ENCODE results near the gene NLRP4.

NLRP4 gene, protein sequence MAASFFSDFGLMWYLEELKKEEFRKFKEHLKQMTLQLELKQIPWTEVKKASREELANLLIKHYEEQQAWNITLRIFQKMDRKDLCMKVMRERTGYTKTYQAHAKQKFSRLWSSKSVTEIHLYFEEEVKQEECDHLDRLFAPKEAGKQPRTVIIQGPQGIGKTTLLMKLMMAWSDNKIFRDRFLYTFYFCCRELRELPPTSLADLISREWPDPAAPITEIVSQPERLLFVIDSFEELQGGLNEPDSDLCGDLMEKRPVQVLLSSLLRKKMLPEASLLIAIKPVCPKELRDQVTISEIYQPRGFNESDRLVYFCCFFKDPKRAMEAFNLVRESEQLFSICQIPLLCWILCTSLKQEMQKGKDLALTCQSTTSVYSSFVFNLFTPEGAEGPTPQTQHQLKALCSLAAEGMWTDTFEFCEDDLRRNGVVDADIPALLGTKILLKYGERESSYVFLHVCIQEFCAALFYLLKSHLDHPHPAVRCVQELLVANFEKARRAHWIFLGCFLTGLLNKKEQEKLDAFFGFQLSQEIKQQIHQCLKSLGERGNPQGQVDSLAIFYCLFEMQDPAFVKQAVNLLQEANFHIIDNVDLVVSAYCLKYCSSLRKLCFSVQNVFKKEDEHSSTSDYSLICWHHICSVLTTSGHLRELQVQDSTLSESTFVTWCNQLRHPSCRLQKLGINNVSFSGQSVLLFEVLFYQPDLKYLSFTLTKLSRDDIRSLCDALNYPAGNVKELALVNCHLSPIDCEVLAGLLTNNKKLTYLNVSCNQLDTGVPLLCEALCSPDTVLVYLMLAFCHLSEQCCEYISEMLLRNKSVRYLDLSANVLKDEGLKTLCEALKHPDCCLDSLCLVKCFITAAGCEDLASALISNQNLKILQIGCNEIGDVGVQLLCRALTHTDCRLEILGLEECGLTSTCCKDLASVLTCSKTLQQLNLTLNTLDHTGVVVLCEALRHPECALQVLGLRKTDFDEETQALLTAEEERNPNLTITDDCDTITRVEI

DNA sequence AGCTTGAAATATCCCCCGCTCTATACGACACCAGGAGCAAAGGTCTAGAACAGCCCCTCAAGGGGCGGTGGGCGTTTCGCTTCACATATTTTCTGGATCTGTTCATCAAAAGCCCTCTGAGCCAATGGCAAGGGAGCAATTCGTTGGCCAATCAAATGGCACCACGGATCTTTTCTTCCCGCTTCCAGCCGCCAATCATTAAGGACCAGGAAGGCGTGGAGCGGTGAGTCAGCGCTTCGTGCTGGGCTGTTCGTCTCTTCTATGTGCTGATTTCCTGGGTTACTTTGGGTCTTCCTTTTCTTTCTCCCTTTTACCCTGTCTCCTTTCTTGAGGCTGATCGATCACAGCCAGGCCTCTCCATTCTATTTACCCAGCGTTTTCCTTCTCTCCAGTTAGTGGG lies at the start of gene NLRP4:
NLRP4 (plus strand) TSS at position 201 of the 400 bp plus-strand sequence. CDS start 15,541 bp downstream, outside the sequence.
- no peak for DNase-seq

DNA sequence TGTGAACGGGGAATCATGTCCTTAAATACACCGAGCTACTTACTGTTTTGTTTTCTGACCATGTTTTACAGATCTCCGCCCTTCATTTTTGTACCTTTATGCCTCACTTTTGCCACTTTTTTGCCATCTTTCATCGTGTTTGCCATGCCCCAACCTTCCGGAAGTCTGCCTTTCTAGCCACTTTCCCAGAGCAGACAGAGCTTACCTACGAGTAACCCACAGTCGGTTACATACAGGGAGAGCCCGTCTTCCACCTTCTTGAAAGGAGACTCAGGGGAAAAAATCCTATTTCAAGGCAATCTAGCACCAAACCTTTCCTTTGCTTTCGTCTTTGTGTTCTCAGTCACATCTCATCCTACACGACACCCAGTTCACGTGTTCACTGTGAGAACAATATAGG lies 41.3 kb upstream of the NLRP4 start:
- no peak for DNase-seq

DNA sequence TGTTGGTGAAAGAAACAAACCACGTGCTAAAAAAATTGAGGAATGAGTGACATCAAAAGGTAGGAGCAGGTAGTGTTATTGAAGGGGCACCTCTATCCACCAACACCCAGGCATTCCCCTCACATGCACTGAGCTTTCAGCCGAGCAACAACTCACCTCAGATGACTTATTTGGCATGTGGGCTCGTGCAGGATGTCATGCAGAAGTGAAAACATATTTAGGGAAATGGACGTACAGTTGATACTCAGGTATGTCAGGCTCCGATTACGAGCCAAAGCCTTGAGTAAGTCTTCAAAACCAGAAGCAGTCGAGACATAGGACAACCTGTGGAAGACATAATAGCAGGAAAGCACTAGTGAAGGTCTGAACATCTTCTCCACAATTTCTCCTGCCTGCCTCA lies 34.9 kb upstream of the NLRP4 start:
- DNase-seq: no peak

DNA sequence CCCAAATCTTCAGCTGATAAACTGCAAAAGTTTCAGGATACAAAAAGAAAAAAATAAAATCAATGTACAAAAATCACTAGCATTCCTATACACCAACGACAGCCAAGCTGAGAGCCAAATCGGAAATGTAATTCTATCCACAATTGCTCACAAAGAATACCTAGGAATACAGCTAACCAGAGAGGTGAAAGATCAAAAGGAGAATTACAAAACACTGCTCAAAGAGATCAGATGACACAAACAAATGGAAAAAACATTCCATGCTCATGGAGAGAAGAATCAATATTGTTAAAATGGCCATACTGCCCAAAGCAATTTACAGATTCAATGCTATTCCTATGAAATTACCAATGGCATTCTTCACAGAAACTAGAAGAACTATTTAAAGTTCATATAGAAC lies 34.1 kb upstream of the NLRP4 start:
- no peak for DNase-seq

DNA sequence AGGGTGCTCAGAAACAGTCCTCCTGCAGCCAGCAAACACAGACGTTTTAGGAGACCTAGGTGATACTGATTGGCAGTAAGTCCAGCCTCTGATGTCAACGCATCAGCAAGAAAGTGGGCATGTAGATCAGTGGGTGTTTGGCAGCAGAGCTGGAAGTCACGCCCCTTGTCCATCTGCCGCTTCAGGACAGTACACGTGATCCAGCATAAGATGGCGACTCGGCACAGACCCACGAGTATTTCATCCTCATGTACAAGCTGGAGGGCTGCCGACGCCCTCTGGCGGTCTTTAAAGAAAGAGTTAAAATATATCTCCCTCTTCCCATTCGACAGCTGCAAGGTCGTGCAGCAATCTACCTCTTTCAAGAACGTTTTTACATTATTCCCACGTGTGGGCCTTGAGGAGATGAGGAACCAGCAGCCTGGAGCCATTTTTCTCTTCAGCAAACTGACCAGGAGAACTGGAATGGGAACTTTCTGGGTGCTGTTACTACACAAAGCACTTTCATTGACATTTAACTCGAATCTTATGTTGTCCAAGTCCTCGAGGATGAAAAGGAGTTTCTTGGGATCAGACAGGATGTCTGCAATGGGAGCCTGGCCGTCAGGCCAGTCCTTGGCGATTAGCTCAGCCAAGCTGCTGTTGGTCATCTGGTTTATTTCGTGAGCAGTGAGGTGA lies 26.8 kb upstream of the NLRP4 start:
- DNase-seq: peak; percentile 7

DNA sequence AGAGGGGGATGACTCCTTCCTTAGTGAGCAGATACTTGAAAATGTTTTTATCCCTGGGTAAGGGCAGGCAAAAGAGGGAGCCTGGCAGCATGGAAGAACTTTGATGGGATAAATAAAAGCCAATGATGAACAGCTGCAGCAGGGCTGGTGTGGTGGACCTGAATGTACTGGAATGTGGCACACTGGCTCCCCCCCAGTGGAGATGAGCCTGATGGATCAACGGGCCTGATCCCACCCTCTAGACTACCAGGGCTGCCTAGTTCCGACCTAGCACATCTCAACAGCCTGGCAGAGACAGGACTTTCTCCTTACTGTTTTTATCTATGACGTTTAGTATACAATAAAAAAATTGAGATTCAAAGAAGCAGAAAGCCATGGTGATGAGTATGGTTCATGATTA lies 25.0 kb upstream of the NLRP4 start:
- no peak for DNase-seq

DNA sequence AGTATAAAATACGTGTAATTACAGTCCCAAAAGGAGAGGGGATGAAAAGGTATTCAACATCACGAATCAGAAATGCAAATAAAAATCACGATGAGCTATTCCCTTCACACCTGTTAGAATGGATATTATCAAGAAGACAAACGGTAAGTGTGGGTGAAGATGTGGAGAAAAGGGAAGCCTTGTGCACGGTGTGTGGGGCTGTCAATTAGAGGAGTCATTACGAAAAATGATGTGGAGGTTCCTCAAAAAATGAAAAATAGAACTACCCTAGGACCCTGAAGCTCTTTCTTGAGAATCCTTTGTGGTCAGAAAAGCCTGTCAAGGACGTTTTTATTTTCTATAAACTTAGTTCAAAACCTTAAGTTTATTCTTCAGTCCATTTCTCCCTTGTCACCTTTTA lies 23.9 kb upstream of the NLRP4 start:
- no peak for DNase-seq

DNA sequence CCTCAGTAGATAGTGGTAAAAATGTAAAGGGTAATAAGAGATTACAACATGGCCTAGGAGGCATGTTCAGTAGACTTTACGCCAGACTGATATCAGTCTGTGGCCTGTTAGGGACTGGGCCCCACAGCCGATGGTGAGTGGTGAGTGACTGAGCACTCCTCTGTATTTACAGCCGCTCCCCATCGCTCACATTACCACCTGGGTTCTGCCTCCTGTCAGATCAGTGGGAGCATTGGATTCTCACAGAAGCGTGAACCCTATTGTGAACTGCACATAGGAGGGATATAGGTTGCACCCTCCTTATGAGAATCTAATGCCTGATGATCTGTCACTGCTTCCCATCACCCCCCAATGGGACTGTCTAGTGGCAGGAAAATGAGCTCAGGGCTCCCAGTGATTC lies 22.4 kb upstream of the NLRP4 start:
- DNase-seq: no peak

DNA sequence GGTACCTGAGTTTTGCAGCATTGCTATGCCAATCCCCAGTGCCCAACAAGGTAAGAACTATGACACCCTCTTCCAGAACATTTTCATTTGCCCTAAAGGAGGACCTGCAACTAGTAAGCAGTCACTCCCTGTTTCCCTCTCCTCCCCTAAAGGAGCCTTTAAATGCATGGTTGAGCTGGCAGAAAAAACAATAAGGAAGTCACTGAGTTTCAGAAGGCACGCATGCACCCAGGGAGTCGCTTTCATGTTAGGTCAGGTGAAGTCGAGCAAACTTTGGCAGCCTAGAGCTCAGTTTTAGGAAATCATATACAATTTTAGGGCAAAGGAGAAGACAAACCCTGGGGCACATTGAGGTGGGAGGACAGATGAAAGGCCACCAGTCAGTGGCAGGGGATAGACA lies 16.3 kb upstream of the NLRP4 start:
- DNase-seq: no peak

DNA sequence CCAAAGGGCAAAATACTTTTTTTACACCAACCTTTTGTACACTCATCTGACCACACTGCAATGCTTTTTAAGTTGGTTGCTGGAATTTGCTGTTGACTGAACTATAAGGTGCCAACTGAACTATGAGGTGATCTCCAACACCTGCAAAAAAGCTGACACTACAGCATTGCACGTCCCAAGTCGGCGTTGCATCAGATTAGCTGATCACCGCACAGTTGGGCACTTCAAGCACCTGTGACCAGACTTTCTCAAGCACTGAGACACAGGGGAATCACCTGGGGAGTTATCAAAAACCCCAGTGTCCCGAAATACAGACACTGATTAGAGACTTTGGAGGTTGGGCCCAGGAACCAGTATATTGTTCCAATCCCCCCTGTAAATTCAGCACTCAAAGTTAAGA lies 5.7 kb upstream of the NLRP4 start:
- DNase-seq: no peak

DNA sequence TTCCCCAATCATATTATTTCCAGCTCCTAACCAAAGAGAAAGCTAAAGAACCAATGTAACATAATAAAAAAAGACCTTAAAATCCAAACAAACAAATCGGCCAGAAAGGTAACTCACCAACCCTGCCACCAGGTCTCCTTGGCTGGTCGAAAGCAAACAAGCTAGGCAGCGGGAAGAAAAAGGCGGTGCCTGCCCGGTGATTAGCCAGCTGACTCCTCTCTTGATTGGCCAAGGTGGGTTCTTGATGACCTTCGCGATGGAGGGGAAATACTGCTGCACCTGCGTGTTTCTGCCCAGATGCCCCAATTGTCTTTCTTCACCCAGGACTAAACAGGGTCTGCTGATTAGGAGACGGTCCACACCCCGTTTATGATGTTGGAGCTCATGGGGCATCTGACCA lies 4.5 kb upstream of the NLRP4 start, which contains the start of gene NLRP11:
NLRP11 (minus strand) TSS at position 154 of the 400 bp plus-strand sequence. CDS start 13,825 bp downstream, outside the sequence.
- no peak for DNase-seq

DNA sequence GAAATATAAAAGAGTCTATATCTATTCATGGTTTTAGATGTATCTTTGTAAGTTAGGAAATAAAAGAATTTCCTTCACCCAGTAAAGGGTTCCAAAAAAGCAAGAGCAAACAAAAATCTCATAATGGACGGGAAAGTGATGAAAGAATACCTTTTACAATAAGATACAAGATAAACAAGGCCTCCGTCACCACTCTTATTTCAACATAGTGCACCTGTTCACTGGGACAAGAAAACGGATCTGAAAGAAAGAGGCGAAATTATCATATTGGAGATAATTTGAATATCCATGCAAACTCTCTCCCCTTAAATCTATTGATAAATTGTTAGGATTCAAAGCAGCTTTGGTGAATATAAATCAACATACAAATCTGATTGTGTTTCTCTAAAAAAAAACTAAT lies 3.7 kb upstream of the NLRP4 start:
- DNase-seq: no peak

DNA sequence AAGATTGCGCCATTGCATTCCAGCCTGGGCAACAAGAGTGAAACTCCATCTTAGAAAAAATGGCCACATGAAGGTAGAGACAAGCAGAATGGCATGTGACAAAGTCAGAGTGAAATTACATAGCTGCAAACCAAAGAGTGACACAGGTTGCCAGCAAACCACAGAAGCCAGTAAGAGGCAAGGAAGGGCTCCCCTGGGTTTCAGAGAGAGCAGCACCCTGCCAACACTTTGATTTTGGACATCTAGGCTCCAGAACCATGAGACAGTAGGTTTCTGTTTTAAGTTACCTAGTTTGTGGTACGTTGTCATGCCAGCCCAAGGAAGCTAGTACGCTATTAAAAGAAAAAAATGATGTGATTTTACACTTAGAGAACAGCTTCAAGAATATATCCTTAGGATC lies 1.9 kb downstream of the NLRP4 start:
- no peak for DNase-seq

DNA sequence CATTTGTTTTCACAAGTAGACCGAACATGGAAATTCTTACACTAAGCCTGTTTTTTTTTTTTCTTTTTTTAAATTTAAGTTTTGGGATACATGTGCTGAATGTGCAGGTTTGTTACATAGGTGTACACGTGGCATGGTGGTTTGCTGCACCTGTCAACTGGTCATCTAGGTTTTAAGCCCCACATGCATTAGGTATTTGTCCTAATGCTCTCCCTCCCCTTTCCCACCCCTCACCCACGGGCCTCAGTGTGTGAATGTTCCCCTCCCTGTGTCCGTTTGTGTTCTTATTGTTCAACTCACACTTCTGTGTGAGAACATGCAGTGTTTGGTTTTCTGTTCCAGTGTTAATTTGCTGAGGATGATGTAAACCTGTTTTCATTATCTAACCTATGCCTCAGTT lies 2.6 kb downstream of the NLRP4 start:
- no peak for DNase-seq

DNA sequence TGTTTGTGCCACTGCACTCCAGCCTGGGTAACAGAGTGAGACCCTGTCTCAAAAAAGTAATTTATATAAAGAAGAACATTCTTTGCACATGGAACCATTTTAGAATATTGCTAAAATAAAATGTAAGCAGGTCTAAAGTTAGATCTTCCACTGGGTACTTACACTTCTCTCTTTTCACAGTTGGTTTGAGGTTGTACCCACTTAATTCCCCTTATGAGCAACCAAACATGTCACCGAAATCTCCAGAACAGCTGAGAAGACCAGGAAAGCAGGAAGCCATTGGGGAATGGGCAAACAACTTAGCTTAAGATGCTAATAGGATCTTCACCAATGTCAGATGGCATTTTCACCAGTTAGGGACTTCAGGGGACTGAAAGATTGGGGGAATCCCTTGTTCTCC lies 18.8 kb downstream of the NLRP4 start:
- no peak for DNase-seq

DNA sequence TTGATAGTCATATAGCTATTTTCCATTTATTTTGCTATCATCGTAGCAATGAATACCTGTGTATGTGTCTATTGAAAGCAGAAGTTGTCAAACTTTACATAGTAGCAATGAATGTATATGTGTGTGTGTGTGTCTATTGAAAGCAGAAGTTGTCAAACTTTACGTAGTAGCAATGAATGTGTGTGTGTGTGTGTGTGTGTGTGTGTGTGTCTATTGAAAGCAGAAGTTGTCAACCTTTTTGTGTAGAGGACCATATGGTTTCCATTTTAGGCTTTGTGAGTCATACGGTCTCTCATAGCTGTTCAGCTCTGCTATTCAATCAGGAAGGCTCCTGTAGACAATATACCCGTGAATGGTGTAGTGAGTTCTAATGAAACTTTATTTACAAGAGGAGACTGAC lies 20.8 kb downstream of the NLRP4 start:
- no peak for DNase-seq

DNA sequence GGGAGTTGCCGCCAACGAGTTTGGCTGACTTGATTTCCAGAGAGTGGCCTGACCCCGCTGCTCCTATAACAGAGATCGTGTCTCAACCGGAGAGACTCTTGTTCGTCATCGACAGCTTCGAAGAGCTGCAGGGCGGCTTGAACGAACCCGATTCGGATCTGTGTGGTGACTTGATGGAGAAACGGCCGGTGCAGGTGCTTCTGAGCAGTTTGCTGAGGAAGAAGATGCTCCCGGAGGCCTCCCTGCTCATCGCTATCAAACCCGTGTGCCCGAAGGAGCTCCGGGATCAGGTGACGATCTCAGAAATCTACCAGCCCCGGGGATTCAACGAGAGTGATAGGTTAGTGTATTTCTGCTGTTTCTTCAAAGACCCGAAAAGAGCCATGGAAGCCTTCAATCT lies 21.6 kb downstream of the NLRP4 start:
- DNase-seq: no peak

DNA sequence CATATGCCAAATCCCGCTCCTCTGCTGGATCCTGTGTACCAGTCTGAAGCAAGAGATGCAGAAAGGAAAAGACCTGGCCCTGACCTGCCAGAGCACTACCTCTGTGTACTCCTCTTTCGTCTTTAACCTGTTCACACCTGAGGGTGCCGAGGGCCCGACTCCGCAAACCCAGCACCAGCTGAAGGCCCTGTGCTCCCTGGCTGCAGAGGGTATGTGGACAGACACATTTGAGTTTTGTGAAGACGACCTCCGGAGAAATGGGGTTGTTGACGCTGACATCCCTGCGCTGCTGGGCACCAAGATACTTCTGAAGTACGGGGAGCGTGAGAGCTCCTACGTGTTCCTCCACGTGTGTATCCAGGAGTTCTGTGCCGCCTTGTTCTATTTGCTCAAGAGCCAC lies 22.1 kb downstream of the NLRP4 start:
- no peak for DNase-seq

DNA sequence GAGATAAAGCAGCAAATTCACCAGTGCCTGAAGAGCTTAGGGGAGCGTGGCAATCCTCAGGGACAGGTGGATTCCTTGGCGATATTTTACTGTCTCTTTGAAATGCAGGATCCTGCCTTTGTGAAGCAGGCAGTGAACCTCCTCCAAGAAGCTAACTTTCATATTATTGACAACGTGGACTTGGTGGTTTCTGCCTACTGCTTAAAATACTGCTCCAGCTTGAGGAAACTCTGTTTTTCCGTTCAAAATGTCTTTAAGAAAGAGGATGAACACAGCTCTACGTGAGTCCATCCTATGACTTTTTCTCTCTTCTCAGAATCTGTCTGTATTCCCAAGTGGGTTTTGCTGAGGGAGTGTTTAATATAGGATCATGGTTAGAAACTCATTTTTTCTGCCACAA lies 22.6 kb downstream of the NLRP4 start:
- no peak for DNase-seq

DNA sequence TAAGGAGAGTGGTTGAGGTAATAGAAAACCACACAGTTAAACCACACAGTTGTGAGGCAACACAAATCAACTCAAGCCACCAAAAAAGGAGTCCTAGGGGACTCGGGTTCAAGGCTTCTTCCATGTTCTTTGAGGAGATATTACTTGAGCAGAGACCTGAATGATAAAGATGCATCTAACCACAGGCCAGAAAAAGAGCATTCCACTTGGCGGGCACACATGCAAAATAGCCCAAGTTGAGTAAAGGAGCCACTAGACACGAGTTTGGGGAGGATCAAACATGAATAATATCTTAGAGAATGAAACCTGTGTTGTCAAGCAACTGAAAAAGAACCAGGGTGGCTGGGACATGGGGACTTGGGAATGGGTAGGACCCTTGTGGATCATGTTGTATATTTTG lies 30.2 kb downstream of the NLRP4 start:
- DNase-seq: no peak

DNA sequence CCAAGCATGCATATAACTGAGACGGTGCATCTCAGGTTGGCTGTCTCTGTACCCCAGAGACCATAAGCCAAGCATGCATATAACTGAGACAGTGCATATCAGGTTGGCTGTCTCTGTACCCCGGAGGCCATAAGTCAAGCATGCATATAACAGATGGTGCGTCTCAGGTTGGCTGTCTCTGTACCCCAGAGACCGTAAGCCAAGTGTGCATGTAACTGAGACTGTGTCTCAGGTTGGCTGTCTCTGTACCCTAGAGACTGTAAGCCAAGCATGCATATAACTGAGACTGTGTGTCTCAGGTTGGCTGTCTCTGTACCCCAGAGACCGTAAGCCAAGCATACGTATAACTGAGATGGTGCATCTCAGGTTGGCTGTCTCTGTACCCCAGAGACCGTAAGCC lies 30.8 kb downstream of the NLRP4 start:
- DNase-seq: no peak

DNA sequence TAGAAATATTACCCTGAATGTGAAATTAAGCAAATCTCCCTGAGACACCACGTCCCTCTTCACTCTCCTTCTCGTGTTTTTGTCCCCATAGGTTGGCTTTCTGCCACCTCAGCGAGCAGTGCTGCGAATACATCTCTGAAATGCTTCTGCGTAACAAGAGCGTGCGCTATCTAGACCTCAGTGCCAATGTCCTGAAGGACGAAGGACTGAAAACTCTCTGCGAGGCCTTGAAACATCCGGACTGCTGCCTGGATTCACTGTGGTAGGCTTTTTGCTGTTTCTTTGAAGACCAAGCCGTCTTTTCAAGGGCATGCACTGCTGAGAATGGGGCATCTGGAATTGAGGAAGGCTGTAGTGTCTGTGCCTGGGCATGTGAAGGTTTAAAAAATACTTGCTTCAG lies 34.4 kb downstream of the NLRP4 start:
- DNase-seq: no peak

DNA sequence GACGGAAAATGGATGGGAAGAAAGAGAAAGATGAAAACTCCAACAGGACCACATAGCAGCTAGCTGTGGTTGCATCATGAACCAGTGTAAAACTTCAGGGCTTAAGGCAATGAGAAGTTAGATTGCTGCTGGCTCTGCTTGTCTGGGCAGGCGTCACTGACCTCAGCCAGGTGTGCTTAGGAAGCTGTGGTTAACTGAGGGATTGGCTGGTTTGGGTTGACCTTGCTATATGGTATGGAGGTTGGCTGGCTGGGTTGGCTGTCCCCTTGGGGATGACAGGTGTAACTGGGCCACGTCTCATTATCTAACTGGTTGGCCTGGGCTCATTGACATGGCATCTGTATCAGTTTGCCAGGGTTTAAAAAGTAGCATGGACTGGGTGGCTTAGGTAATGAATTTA lies 40.9 kb downstream of the NLRP4 start:
- no peak for DNase-seq
